Globus pallidus (tissue), 1 donor: ENCODE data around the gene KLHL33.

ENCODE experiments used
- DNase-seq: peaks from one replicate; pipeline ENCODE4 v3.0.0-alpha.2; 2015; ENCODE audit warnings: low spot score

Gene KLHL33, protein sequence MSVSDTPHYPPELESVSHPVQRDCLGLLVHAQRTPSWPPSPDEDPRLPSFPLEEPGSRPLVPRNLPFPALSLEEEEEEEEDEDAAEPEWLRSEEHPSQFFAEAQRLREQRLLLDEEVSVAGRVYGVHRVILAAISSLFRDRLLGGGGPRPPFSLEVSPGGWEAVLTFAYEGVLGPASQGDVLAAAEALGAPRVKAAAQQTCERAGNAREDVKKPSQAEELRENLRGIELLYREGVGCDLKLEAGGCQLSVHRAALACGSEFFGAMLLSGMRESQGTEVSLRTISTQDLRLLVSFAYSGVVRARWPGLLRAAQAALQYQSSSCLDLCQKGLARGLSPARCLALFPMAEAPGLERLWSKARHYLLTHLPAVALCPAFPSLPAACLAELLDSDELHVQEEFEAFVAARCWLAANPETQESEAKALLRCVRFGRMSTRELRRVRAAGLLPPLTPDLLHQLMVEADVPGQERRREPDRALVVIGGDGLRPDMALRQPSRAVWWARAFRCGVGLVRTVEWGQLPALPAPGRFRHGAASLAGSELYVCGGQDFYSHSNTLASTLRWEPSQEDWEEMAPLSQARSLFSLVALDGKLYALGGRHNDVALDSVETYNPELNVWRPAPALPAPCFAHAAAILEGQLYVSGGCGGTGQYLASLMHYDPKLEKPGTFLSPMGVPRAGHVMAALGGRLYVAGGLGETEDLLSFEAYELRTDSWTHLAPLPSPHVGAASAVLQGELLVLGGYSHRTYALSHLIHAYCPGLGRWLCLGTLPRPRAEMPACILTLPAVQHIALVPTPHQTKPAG

GRCh38 chr14:20435582-20436362, at the start of gene KLHL33:
KLHL33 (minus strand) TSS chr14:20436166; CDS start chr14:20435811, 355 bp downstream.
- no peak for DNase-seq

- no peak for DNase-seq
Measured at GRCh38 chr14:20482382-20482781, 46.4 kb upstream of the KLHL33 start.

GRCh38 chr14:20478894-20479293, 42.9 kb upstream of the KLHL33 start:
- no peak for DNase-seq

DNA sequence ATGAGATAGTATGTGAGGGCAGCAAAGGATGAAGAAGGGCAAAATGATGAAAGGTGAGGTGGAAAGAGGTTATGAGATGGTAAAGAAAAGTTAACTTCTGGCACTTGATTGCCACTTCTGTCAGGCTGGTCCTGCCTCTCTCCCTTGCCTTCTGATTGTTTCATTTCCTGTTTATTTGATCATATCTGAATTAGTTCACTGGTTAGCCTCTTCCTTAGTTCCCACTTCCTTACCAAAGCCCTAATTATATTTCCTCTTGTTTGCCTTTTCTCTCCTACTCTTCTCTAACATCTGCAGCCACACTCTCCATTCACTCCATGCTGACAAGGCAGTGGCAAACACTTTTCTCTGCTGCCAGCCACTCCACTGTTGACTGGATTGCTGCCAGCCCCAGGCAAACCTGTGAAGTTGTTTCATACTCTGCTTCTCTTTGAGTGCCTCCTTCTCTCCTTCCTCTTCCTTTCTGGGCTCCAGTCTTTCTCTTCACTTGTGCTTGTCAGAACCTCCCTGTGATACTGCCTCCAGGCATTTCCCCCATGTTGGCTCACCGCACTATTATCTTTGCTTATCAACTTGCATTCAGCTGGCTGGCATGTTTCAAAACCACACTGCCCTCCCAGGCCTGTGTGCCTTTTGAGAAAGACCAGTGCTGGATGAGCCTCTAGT, 41.4 kb upstream of the KLHL33 start:
- DNase-seq = peak; percentile 22

DNA sequence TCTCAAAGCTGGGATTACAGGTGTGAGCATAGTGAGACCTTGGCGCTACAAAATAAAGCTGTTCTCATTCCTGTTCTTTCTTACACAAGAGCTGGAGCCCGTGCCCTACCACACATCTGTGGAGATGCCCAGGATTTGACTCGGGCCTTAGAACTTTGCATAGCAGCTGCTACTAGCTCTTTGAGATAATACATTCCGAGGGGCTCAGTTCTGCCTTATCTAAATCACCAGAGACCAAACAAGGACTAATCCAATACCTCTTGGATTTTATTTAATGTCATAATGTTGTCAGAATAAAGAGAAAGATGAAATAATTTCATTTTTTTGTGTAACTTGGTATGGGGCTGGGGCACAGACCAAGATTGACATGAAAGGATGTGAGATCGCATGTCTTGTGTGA, 40.8 kb upstream of the KLHL33 start:
- no peak for DNase-seq

DNA sequence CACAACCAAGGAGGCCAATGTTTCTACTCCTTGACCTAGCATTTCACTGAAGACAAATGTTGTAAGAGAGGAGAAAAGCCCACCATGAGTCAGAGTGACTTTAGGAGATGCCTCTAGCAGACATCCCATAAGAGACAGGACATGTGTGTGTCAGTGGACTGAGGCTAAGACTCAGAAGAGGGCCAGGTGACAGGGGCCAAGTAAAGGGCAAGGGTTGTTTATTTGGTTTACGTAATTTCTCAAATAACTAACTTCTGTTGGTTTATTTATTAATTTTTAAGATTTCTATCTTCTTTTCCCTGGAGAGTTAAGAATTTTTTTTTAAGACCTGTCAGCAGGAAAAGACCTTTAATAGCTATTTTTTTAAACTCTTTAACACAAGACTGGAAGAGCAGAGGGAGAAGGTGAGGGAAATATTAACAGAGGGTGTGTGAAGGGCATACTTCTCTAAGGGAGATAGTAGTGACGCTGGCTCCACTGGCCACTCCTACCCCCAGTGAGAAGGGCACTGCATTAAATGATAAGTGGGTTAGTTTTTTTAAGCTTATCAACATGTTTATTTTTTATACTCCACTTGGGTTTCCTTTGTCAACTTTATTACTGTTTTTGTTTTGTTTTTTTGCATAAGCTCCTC, 36.7 kb upstream of the KLHL33 start:
- DNase-seq = no peak

- DNase-seq = no peak
Measured at GRCh38 chr14:20470603-20470901, 34.6 kb upstream of the KLHL33 start.

GRCh38 chr14:20469890-20470602, 34.1 kb upstream of the KLHL33 start:
- DNase-seq = peak; percentile 24

GRCh38 chr14:20469242-20469889, 33.4 kb upstream of the KLHL33 start, which contains the start of gene PNP:
PNP (plus strand) TSS chr14:20469406; CDS start chr14:20469525, 119 bp downstream.
- peak; percentile 82 for DNase-seq

DNA sequence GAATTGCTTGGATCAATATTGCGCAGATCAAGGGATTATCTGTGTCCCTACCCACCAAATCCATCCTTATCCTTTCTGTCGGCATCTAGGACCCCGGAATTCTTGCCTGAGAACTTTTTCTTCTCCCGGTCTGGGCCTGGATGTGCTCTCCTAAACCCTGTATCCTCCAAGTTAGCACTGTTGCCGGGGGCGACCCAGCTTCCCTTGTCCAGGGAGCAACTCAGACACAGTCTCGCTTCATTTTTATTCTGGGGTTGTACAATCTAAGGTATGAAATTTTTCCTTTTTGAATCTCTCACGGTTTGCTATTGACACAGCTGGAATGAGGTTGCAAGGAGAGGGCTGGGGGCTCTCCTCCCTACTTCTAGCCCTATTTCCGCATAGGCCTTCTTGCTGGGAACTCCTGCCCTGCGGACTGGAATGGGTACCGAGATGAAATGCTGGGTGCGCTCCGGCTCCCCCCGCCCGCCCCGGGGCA, 32.8 kb upstream of the KLHL33 start:
- DNase-seq = no peak

- peak; percentile 100 for DNase-seq
Measured at GRCh38 chr14:20461225-20462141, 25.5 kb upstream of the KLHL33 start, which contains the start of gene PIP4P1. PIP4P1 (minus strand) TSS chr14:20461434; CDS start chr14:20461325, 109 bp downstream.

DNA sequence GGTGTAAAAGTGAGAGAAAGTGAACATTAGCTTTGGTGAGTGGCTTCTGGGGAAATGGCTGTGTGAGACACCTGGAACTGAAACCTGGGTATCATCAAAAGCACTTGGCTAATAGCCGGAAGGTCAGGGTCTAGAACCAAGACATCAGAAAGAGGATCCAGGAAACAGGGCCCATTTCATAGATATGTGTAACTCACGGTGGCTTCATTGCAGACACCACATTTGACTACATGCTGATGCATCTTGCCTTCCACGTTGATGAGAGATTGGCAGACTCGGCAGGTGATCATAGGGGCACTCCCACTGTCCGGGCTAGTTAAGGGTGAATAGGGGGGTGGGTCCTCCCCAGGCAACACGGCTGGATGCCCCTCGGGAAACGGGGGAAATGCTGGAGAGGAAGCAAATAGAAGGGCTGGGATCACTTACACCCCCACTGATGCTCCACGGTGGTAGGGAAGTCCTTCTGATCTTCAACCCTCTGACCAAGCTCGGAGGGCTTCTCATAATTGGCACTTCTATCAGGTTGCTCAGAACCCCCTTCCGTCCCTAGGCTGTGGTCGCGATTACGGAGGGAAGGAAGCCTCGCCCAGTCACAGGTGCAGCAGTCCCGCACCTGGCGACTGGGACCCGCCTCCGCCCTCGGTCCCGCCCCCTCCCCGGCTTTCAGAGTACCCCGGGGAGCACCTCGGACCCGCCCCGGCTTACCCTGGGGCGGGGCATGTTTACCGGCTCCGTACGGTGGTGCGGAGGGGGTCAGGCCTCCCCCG, 24.7 kb upstream of the KLHL33 start:
- no peak for DNase-seq

DNA sequence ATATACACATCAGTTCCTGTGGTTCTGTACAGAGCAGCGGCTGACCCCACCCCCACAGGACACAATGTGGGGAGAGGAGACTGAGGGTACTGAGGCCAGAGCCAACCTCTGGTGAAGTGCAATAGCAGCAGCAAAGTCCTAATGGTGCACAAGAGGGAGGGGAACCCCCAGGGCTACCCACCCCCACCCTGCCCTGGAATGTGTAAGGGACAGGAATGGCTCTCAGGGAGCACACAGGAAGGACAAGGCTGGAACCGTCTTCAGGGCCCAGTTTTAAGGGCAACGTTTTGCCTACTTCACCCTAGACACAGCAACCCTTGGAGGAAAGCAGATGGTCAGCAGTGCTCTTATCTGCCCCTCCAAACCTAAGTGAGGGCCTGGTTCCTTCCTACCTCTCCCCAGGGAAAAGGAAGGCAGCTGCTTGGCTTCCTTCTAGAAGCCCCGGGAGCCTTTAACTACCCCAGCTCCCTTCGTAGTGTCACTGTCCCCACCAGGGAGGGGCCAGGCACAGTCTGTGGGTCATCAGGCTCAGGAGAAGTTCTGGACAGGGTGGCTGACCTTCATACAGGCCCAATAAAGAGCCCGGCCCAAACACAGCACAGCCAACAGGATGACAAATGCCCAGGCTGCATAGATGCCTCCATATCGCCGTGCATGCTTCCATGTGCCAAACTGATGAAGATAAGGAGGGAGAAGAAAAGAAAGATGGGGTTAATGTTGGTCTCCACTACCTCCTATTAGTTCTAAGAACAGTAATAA, 22.2 kb upstream of the KLHL33 start:
- DNase-seq = no peak

GRCh38 chr14:20456971-20457370, 21.0 kb upstream of the KLHL33 start:
- no peak for DNase-seq

GRCh38 chr14:20455355-20456300, 19.7 kb upstream of the KLHL33 start:
- no peak for DNase-seq
